Measurements from ENCODE around the gene RALGPS2.
A peak's percentile ranks its signal among the peaks of the same experiment; 100 is the strongest.

RALGPS2 gene

DNA sequence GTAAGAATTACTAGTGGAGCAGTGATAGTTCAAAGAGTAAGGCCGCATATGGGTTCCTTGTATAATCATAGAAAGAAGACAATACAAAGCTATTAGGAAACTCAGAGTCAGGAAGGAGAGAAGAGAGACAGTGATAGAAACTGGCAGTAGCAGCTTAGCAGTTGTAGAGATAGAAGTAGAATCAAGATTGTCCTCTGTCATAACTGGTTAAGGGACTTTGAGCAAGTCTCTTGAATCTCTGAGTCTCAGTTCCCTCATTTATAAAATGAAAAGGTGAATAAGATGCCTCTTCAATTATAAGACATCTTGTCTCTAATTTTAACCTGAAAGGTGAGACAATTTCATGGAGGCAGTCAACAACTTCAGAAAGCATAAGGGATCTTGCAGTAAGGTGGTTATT, 6.5 kb upstream of the RALGPS2 start:
- DNase-seq (ENCODE audit: low read depth) = no peak
- no peak overlapping the region for H3K4me3 ChIP-seq (ENCODE audit: low read depth, low read length)
- TF ChIP-seq, protein P1, sequence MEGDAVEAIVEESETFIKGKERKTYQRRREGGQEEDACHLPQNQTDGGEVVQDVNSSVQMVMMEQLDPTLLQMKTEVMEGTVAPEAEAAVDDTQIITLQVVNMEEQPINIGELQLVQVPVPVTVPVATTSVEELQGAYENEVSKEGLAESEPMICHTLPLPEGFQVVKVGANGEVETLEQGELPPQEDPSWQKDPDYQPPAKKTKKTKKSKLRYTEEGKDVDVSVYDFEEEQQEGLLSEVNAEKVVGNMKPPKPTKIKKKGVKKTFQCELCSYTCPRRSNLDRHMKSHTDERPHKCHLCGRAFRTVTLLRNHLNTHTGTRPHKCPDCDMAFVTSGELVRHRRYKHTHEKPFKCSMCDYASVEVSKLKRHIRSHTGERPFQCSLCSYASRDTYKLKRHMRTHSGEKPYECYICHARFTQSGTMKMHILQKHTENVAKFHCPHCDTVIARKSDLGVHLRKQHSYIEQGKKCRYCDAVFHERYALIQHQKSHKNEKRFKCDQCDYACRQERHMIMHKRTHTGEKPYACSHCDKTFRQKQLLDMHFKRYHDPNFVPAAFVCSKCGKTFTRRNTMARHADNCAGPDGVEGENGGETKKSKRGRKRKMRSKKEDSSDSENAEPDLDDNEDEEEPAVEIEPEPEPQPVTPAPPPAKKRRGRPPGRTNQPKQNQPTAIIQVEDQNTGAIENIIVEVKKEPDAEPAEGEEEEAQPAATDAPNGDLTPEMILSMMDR (conservative IDR thresholded peaks at IDR 0.05; ENCODE audit: low read depth, low read length) = no peak

DNA sequence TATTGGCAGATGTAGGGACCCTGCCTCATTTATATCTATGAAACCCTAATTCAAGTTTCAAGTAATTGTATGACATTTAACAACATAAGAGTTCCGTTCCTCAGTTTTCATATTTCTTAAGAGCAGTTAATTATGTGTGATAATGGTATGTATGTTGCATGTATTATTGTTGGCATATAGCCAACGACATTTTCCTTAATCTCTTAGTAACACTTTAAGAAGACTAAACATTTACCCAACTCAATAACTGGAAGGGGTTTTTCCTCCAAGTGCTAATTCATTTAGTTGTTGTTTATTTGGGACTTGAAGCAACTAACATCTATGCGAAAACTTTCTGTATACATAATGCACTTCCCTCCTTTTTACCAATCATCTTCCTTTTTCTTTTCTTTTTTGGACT, 1.5 kb upstream of the RALGPS2 start:
- TF ChIP-seq, protein P1 (conservative IDR thresholded peaks at IDR 0.05; ENCODE audit: low read depth, low read length) = no peak
- DNase-seq (ENCODE audit: low read depth) = peak; percentile 39
- no peak overlapping the region for H3K4me3 ChIP-seq (ENCODE audit: low read depth, low read length)

DNA sequence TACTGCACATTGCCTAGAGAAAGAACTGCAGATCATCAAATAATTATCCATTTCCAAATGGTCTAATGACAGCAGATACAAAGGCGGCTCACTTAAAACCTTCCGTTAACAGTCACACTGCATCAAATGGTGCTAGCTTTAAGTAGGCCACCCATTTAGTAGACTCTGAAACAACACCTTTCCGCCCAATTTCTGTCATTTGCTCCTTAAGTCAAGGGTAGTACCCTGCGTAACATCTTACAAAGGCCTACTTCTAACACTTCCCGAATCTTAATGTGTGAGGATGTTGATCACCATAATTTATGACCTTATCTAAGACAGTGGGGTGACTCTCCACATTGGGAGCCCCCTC, 692 bp upstream of the RALGPS2 start:
- TF ChIP-seq, protein P1 (conservative IDR thresholded peaks at IDR 0.05; ENCODE audit: low read depth, low read length) = no peak

DNA sequence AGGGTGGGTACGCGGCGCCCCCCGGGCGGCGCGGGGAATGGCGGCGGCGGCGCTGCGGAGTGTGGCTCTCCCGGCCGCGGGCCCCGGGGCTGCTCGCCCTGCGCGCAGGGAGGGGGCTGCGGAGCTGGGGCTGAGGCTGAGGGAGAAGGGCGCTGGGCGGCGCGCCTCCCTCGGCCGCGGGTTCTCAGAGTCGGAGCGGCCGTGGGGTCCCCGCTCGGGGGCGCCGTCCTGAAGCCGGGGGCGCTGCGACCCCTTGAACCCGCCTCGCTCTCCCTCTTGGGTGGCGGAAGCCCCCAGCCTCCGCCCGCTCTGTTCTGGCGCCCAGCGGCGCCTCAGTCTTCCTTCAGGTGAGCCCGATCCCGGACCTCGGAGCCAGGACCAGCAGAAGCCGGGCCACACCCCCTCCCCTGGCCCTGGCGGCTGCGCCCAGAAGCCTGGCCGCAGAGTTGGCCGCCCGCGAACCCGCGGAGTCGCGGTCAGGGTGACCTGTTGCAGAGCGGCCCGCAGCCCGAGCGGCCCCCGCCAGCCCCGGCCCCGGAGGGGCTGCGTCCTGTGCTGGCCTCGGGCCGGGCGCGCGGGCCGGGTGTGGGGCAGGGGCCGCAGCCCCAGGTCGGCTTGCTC, 532 bp downstream of the RALGPS2 start:
- H3K4me3 ChIP-seq (ENCODE audit: low read depth, low read length) = peak overlapping the region; percentile 77
- TF ChIP-seq, protein P1 (conservative IDR thresholded peaks at IDR 0.05; ENCODE audit: low read depth, low read length) = peak; percentile 14
- peak; percentile 45 for DNase-seq (ENCODE audit: low read depth)

More for the DNA sequence above, 692 bp upstream of the RALGPS2 start:
- H3K4me3 ChIP-seq (ENCODE audit: low read depth, low read length) = peak overlapping the region; percentile 77
- DNase-seq (ENCODE audit: low read depth) = no peak

DNA sequence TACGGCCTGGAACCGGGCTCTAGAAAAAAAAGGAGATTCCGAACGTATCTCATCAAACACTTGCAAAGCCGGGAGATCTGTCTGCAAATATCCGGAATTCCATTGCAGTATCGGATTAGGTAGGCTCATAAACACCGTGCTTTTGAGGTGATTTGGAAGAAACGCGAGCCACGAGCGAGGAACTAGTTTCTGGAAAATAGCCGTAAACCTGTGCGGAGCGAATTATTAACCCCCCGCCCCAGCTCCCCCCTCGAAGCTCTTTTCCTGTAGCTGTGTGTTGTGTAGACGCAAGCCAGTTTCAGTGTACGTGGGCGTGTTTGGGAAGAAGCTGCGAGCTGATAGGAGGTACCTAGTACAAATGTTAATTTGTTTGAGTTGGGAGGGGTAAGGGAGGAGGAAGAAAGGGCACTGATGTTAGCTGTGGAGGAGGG, 1.1 kb downstream of the RALGPS2 start:
- TF ChIP-seq, protein P1 (conservative IDR thresholded peaks at IDR 0.05; ENCODE audit: low read depth, low read length) = no peak
- peak; percentile 91 for DNase-seq (ENCODE audit: low read depth)
- peak overlapping the region; percentile 77 for H3K4me3 ChIP-seq (ENCODE audit: low read depth, low read length)

DNA sequence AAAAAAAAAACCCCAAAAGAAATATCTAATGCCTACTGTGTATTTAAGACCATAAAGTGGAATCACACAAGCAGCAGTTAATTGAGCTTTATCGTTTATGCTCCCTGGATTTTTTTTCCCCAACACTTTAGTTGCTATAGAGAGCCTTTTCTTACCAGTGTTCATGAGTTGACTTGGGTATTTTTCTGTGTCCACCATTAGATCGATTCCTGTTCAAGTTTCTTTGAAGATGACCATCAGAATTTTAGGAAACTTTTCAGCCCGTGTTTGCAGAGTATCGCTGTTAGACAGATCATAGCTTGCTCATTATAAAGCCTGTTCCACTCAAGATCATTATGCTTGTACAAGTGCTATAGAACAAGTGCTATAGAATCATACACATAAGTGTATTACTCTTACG, 1.5 kb downstream of the RALGPS2 start:
- H3K4me3 ChIP-seq (ENCODE audit: low read depth, low read length) = peak overlapping the region; percentile 77
- TF ChIP-seq, protein P1 (conservative IDR thresholded peaks at IDR 0.05; ENCODE audit: low read depth, low read length) = no peak

More for the DNA sequence above, 1.5 kb downstream of the RALGPS2 start:
- no peak for DNase-seq (ENCODE audit: low read depth)

Measured in choroid plexus epithelial cell (primary cell).